Sigmoid colon (tissue), 7 donors: ENCODE data around the gene CERKL. TPM values are rescaled to one million over a fixed set of nuclear protein-coding genes. Genes with fewer than 3 reads are reported as not detected.

Experiments used
- DNase-seq: peaks from one replicate; pipeline ENCODE4 v3.0.0-alpha.2; 2019
- H3K27ac ChIP-seq, 4 donors: fragments of 200-600 bp; sonication (generic); one replicate each; pipeline ENCODE4 v1.5.1; 2016 to 2019; ENCODE audit warnings: mild to moderate bottlenecking in 1 of 4
- H3K27me3 ChIP-seq, 3 donors: fragments of 200-600 bp; sonication (generic); one replicate each; pipeline ENCODE4 v1.5.1; 2019; ENCODE audit warnings: mild to moderate bottlenecking in 1 of 3
- H3K36me3 ChIP-seq, 4 donors: fragments of 200-600 bp; sonication (generic); one replicate each; pipeline ENCODE4 v1.5.1; 2016 to 2019
- H3K4me1 ChIP-seq, 4 donors: fragments of 200-600 bp; sonication (generic); one replicate each; pipeline ENCODE4 v1.5.1; 2017 to 2019
- H3K4me3 ChIP-seq, 4 donors: fragments of 200-600 bp; sonication (generic); one replicate each; pipeline ENCODE4 v1.5.1; 2017 to 2019; ENCODE audit warnings: mild to moderate bottlenecking in 2 of 4, moderate library complexity in 1 of 4
- H3K9me3 ChIP-seq, 4 donors: fragments of 200-600 bp in 3 of 4; sonication (generic) in 3 of 4; one replicate each; pipeline versions ENCODE4 v1.5.1 to v1.6.1; 2013 to 2019
- CTCF ChIP-seq, 4 experiments: fragments of 450-650 bp in 3 of 4; fragments of 200-600 bp in 1 of 4; IDR thresholded peaks; one replicate each; pipeline ENCODE4 v1.5.1; 2016 to 2019; ENCODE audit warnings: antibody characterized with exemption in 4 of 4, mild to moderate bottlenecking in 3 of 4, moderate library complexity in 2 of 4
- EP300 ChIP-seq, 4 donors: sonication (generic); formaldehyde crosslinking; IDR thresholded peaks; one replicate each; pipeline ENCODE4 v1.6.1; 2017; ENCODE audit warnings: antibody characterized with exemption in 4 of 4
- POLR2A ChIP-seq, 2 donors: fragments of 450-650 bp; IDR thresholded peaks; one replicate each; pipeline ENCODE4 v1.6.1; 2016; ENCODE audit warnings: antibody characterized with exemption in 2 of 2, mild to moderate bottlenecking in 2 of 2, moderate library complexity in 2 of 2
- POLR2AphosphoS5 ChIP-seq, 4 donors: sonication (generic); formaldehyde crosslinking; IDR thresholded peaks; one replicate each; pipeline ENCODE4 v1.6.1; 2017; ENCODE audit warnings: antibody characterized with exemption in 4 of 4
- WGBS, 2 donors: extraction: QIAGEN DNeasy Blood & Tissue Kit; methylation state at CpG; one replicate each; pipeline ENCODE4 v1.1.7; 2013; 5-methylcytosine and 5-hydroxymethylcytosine counted together
- intact Hi-C: fragments of 100-400 bp; cut with DNase I; formaldehyde crosslinking; loops from one replicate; pipeline ENCODE4 v1.15.1; 2023
- polyA plus RNA-seq, 3 donors: library from polyadenylated mRNA; stranded (reverse); fragments of 200-250 nt; gene quantifications; one replicate each; pipeline ENCODE4 v1.2.3, GENCODE V29; 2013
- total RNA-seq, 4 donors: library from RNA; depleted of rRNA; stranded (reverse); fragments of >200 nt; gene quantifications; one replicate each; pipeline ENCODE4 v1.1.0, GENCODE V29; 2016
- donor health status: healthy with polysubstance abuse.
- donor health status: Bipolar disorder and iron deficiency.
- donor health status: healthy.

The CERKL gene
- total and polyA plus RNA-seq, 7 donors, result 0.09 TPM; not detected in 6

GRCh38 chr2:181586569-181587081, 70.3 kb downstream of the CERKL start:
- Histone ChIP-seq H3K27me3 (no peaks in the 10 kb centered on the region), H3K9me3 (no peaks in the 10 kb centered on the region), H3K4me3 (no peak overlapping the region), H3K36me3 (no peaks in the 10 kb centered on the region), H3K27ac (no peak overlapping the region), H3K4me1 (no peaks in the 10 kb centered on the region)
- 10 to 16% methylated on average over 4 of the region's 4 CpGs for WGBS, 2 donors
- intact Hi-C loops, result no loop called here
- TF ChIP-seq CTCF (IDR thresholded peaks at IDR 0.05), result no peak
- no peak for TF ChIP-seq EP300 (IDR thresholded peaks at IDR 0.05)
- DNase-seq, result no peak

DNA sequence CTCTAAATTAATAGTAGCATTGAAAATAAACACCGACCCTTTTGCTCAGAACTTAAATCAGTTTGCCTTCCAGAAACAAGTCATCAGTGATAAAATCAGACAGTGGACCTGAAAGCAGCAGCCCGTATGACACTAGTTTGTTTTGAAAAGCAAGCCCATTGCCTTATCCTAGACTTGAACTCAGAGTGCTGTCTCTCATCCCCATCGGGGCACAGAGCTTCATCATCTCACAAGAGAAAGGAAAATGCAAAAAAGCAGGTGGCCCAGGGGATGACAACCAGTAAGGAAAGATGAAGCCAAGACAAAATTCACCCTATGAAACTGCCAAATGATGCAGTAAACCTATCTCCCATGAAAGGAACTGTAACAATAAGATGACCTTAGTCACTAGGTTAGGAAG, 71.2 kb downstream of the CERKL start:
- 71 to 74% methylated on average over 3 of the region's 3 CpGs for WGBS, 2 donors
- DNase-seq, result no peak
- Histone ChIP-seq H3K27me3 (no peaks in the 10 kb centered on the region), H3K4me3 (no peak overlapping the region), H3K27ac (no peak overlapping the region), H3K9me3 (no peaks in the 10 kb centered on the region), H3K36me3 (no peaks in the 10 kb centered on the region), H3K4me1 (no peaks in the 10 kb centered on the region)
- TF ChIP-seq CTCF (IDR thresholded peaks at IDR 0.05), result no peak
- intact Hi-C loops, result no loop called here

DNA sequence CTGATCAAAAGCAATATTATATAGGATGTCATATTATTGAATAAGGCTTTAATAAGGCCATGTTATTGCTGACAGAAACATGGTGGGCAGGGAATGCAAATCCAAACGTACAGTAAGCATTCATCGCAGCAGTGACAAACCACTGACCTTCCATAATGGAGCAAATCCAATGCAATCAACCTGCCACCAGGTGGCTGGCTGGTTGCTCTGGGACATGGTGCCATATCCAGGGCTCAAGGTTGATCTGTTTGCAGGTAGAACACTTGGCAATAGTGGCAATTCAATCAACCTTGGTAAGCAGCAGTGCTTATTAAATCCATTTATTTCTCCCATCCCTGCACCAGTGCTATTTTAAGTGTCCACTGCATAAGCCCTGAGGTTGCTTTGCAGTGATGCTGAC, 75.4 kb downstream of the CERKL start:
- intact Hi-C loops, result no loop called here
- no peak for DNase-seq
- Histone ChIP-seq H3K27me3 (no peaks in the 10 kb centered on the region), H3K27ac (no peak overlapping the region), H3K4me1 (no peaks in the 10 kb centered on the region), H3K36me3 (no peaks in the 10 kb centered on the region), H3K9me3 (no peaks in the 10 kb centered on the region), H3K4me3 (no peak overlapping the region)
- TF ChIP-seq EP300 (IDR thresholded peaks at IDR 0.05), result no peak
- TF ChIP-seq CTCF (IDR thresholded peaks at IDR 0.05), result no peak
- TF ChIP-seq POLR2AphosphoS5 (IDR thresholded peaks at IDR 0.05), result no peak
- TF ChIP-seq POLR2A (IDR thresholded peaks at IDR 0.05), result no peak
- WGBS, 2 donors, result 89% methylated on average over 2 of the region's 2 CpGs

- no peaks in the 10 kb centered on the region for H3K36me3 ChIP-seq
- TF ChIP-seq CTCF (IDR thresholded peaks at IDR 0.05) (no peak), EP300 (IDR thresholded peaks at IDR 0.05) (no peak), POLR2AphosphoS5 (IDR thresholded peaks at IDR 0.05) (no peak), POLR2A (IDR thresholded peaks at IDR 0.05) (no peak)
- H3K4me3 ChIP-seq, result no peak overlapping the region
- H3K27me3 ChIP-seq, result no peaks in the 10 kb centered on the region
- H3K9me3 ChIP-seq, result no peaks in the 10 kb centered on the region
- H3K4me1 ChIP-seq, result no peaks in the 10 kb centered on the region
- no peak overlapping the region for H3K27ac ChIP-seq
- 60 to 65% methylated on average over 3 of the region's 3 CpGs for WGBS, 2 donors
- no peak for DNase-seq
- intact Hi-C loops, result no loop called here
These were observed 78.1 kb downstream of the CERKL start for GRCh38 chr2:181578829-181579228.

- DNase-seq, result no peak
- H3K27ac ChIP-seq, result no peak overlapping the region
- H3K4me1 ChIP-seq, result no peaks in the 10 kb centered on the region
- no peaks in the 10 kb centered on the region for H3K36me3 ChIP-seq
- no peaks in the 10 kb centered on the region for H3K27me3 ChIP-seq
- WGBS, 2 donors, result 82 to 84% methylated on average over 5 of the region's 5 CpGs
- no peak overlapping the region for H3K4me3 ChIP-seq
- TF ChIP-seq POLR2AphosphoS5 (IDR thresholded peaks at IDR 0.05), result no peak
- TF ChIP-seq CTCF (IDR thresholded peaks at IDR 0.05), result no peak
- no peak for TF ChIP-seq EP300 (IDR thresholded peaks at IDR 0.05)
- TF ChIP-seq POLR2A (IDR thresholded peaks at IDR 0.05), result no peak
- H3K9me3 ChIP-seq, result no peaks in the 10 kb centered on the region
- intact Hi-C loops, result no loop called here
These were observed 80.5 kb downstream of the CERKL start for GRCh38 chr2:181576431-181576830.
